ENCODE data around the gene ASXL3.

GRCh38 chr18:33761363-33761762 is 183.3 kb downstream of the ASXL3 start:
- TF ChIP-seq POLR2A (IDR thresholded peaks at IDR 0.05; ENCODE audit: low read depth, low read length): no peak
- TF ChIP-seq POLR2AphosphoS5 (IDR thresholded peaks at IDR 0.05; ENCODE audit: low read depth, low read length): no peak
- no peak for TF ChIP-seq PAX5 (IDR thresholded peaks at IDR 0.05; ENCODE audit: insufficient read depth, low read length, severe bottlenecking)
- TF ChIP-seq TAF1 (IDR thresholded peaks at IDR 0.05; ENCODE audit: low read depth, low read length): no peak

Data from GM12891 (cell line).